SKM-1 (cell line): ENCODE results near the gene TMEM145.

ENCODE experiments used
- DNase-seq: peaks from one replicate; lab custom pipeline; 2025; ENCODE audit not compliant: unreplicated experiment; lab: John Stamatoyannopoulos, UW

The TMEM145 gene

GRCh38 chr19:42277821-42278451 is 35.2 kb upstream of the TMEM145 start:
- DNase-seq: no peak

GRCh38 chr19:42278452-42279154 is 34.5 kb upstream of the TMEM145 start:
- no peak for DNase-seq

- no peak for DNase-seq
These were observed 33.8 kb upstream of the TMEM145 start for GRCh38 chr19:42279155-42279901.

- no peak for DNase-seq
These were observed 33.0 kb upstream of the TMEM145 start for GRCh38 chr19:42279902-42280814.

- DNase-seq: no peak
These were observed 32.3 kb upstream of the TMEM145 start for GRCh38 chr19:42280815-42281145.

- DNase-seq: no peak
These were observed 31.8 kb upstream of the TMEM145 start for GRCh38 chr19:42281146-42281826.

- no peak for DNase-seq
These were observed 31.0 kb upstream of the TMEM145 start for GRCh38 chr19:42281827-42282762.

- DNase-seq: no peak
These were observed 30.3 kb upstream of the TMEM145 start for GRCh38 chr19:42282819-42283187.

GRCh38 chr19:42283188-42284065 is 29.7 kb upstream of the TMEM145 start:
- peak; percentile 34 for DNase-seq

- no peak for DNase-seq
These were observed 29.0 kb upstream of the TMEM145 start for GRCh38 chr19:42284066-42284501.

- no peak for DNase-seq
These were observed 28.3 kb upstream of the TMEM145 start for GRCh38 chr19:42284591-42285341.

GRCh38 chr19:42285541-42285941 is 27.6 kb upstream of the TMEM145 start:
- DNase-seq: no peak

- no peak for DNase-seq
These were observed 27.1 kb upstream of the TMEM145 start for GRCh38 chr19:42285988-42286348.

- DNase-seq: no peak
These were observed 26.6 kb upstream of the TMEM145 start for GRCh38 chr19:42286349-42287016.

- no peak for DNase-seq
These were observed 25.9 kb upstream of the TMEM145 start for GRCh38 chr19:42287017-42287826.

- DNase-seq: no peak
These were observed 25.3 kb upstream of the TMEM145 start for GRCh38 chr19:42287827-42288107.

GRCh38 chr19:42288387-42288786 is 24.7 kb upstream of the TMEM145 start:
- DNase-seq: no peak
